GM18519 (cell line): ENCODE data around the gene DMRT1.

Experiments used
- ATAC-seq: cut with Tn5 transposase; IDR thresholded peaks from one replicate; pipeline ENCODE4 v1.9.1; 2021; ENCODE audit warnings: mild to moderate bottlenecking, moderate library complexity; ENCODE audit not compliant: unreplicated experiment, low FRiP score

The DMRT1 gene

GRCh38 chr9:917730-918129 lies 76.2 kb downstream of the DMRT1 start:
- ATAC-seq, result no peak

GRCh38 chr9:920927-921326 lies 79.4 kb downstream of the DMRT1 start:
- no peak for ATAC-seq

GRCh38 chr9:922171-922570 lies 80.7 kb downstream of the DMRT1 start:
- no peak for ATAC-seq

GRCh38 chr9:922731-923130 lies 81.2 kb downstream of the DMRT1 start:
- ATAC-seq, result no peak

- ATAC-seq, result no peak
These were observed 85.5 kb downstream of the DMRT1 start for GRCh38 chr9:926976-927375.

GRCh38 chr9:928363-929042 lies 87.0 kb downstream of the DMRT1 start:
- ATAC-seq, result no peak

GRCh38 chr9:929719-930118 lies 88.2 kb downstream of the DMRT1 start:
- no peak for ATAC-seq

- ATAC-seq, result no peak
These were observed 91.9 kb downstream of the DMRT1 start for GRCh38 chr9:933356-933755.

- ATAC-seq, result no peak
These were observed 94.0 kb downstream of the DMRT1 start for GRCh38 chr9:935348-935965.

- ATAC-seq, result no peak
These were observed 101.5 kb downstream of the DMRT1 start for GRCh38 chr9:942805-943580.

GRCh38 chr9:947985-948384 lies 106.5 kb downstream of the DMRT1 start:
- ATAC-seq, result no peak

GRCh38 chr9:948497-948896 lies 107.0 kb downstream of the DMRT1 start:
- ATAC-seq, result no peak

GRCh38 chr9:950139-950538 lies 108.6 kb downstream of the DMRT1 start:
- ATAC-seq, result no peak

GRCh38 chr9:952546-952945 lies 111.0 kb downstream of the DMRT1 start:
- ATAC-seq, result no peak

- ATAC-seq, result no peak
These were observed 117.6 kb downstream of the DMRT1 start for GRCh38 chr9:959105-959504.

GRCh38 chr9:959914-960313 lies 118.4 kb downstream of the DMRT1 start:
- no peak for ATAC-seq

GRCh38 chr9:962023-962422 lies 120.5 kb downstream of the DMRT1 start:
- no peak for ATAC-seq

GRCh38 chr9:965497-965896 lies 124.0 kb downstream of the DMRT1 start:
- ATAC-seq, result no peak

- no peak for ATAC-seq
These were observed 125.4 kb downstream of the DMRT1 start for GRCh38 chr9:966870-967269.

GRCh38 chr9:967436-967835 lies 125.9 kb downstream of the DMRT1 start:
- ATAC-seq, result no peak

GRCh38 chr9:967903-968641 lies 126.6 kb downstream of the DMRT1 start:
- ATAC-seq, result no peak
